Measurements from ENCODE around the gene BANP.
A peak's percentile ranks its signal among the peaks of the same experiment; 100 is the strongest.

BANP gene

GRCh38 chr16:88007321-88007731 lies 56.1 kb downstream of the BANP start:
- H3K27ac ChIP-seq, result no peak overlapping the region
- no peak for DNase-seq (ENCODE audit: low spot score)
- TF ChIP-seq CTCF (IDR thresholded peaks at IDR 0.05), result no peak

GRCh38 chr16:88008840-88009239 lies 57.6 kb downstream of the BANP start:
- TF ChIP-seq CTCF (IDR thresholded peaks at IDR 0.05), result no peak
- Histone ChIP-seq H3K4me3 (no peak overlapping the region), H3K27ac (no peak overlapping the region)
- DNase-seq (ENCODE audit: low spot score), result no peak

More at GRCh38 chr16:88007321-88007731, 56.1 kb downstream of the BANP start:
- no peak overlapping the region for H3K4me3 ChIP-seq

- H3K4me3 ChIP-seq, result no peak overlapping the region
- no peak for TF ChIP-seq CTCF (IDR thresholded peaks at IDR 0.05)
- DNase-seq (ENCODE audit: low spot score), result no peak
- no peak overlapping the region for H3K27ac ChIP-seq
These were observed 58.5 kb downstream of the BANP start for GRCh38 chr16:88009563-88010342.

- DNase-seq (ENCODE audit: low spot score), result no peak
These were observed 59.2 kb downstream of the BANP start for GRCh38 chr16:88010343-88010967.

GRCh38 chr16:88010968-88011483 lies 59.8 kb downstream of the BANP start:
- H3K4me3 ChIP-seq, result no peak overlapping the region
- H3K27ac ChIP-seq, result no peak overlapping the region
- TF ChIP-seq CTCF (IDR thresholded peaks at IDR 0.05), result no peak
- DNase-seq (ENCODE audit: low spot score), result peak; percentile 36

More at GRCh38 chr16:88010343-88010967, 59.2 kb downstream of the BANP start:
- Histone ChIP-seq H3K27ac (no peak overlapping the region), H3K4me3 (no peak overlapping the region)
- no peak for TF ChIP-seq CTCF (IDR thresholded peaks at IDR 0.05)

GRCh38 chr16:88012360-88012759 lies 61.1 kb downstream of the BANP start:
- Histone ChIP-seq H3K4me3 (no peak overlapping the region), H3K27ac (no peak overlapping the region)
- TF ChIP-seq CTCF (IDR thresholded peaks at IDR 0.05), result no peak
- peak; percentile 35 for DNase-seq (ENCODE audit: low spot score)

Data from coronary artery (tissue), 2 donors.